ENCODE results near the gene FBLN5. TPM values are rescaled to one million over a fixed set of nuclear protein-coding genes. Genes with fewer than 3 reads are reported as not detected.

Gene FBLN5
- polyA plus RNA-seq, 3 donors = 0.16 TPM; not detected in 2

DNA sequence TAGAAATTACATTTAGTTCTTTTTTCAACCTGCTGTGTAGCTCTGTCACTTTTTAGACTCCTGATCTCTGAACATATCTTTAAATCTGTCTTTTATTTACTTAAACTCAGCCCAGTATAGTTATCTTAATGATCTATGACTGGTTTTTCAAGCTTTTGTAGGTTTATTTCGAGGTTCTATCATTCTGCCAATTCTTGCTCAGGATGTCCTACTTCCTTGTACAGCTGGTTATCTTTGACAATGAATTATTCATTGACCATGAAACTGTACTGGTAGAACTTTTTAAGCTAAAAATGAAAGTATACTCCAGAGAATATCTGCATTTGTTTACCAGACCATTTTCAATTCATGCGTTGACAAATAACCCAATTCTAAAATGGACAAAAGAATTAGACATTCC, 118.0 kb downstream of the FBLN5 start:
- Mint-ChIP-seq H3K27ac (no peak overlapping the region), H3K9me3 (peaks cover 0 to 2% (median 0%) of the 10 kb centered on the region in 7 donors), H3K4me3 (no peak overlapping the region), H3K4me1 (no peaks in the 10 kb centered on the region), H3K36me3 (no peaks in the 10 kb centered on the region), H3K27me3 (ENCODE audit: low read depth in 3 of 3) (peaks cover 11 to 18% (median 17%) of the 10 kb centered on the region in 3 donors)
- no peak overlapping the region for H3K27ac ChIP-seq (ENCODE audit: low read depth in 1 of 2, low read length in 2 of 2)
- H3K9ac ChIP-seq (ENCODE audit: insufficient read depth, low read length, poor library complexity, severe bottlenecking) = no peak overlapping the region
- no peaks in the 10 kb centered on the region for H3K79me2 ChIP-seq (ENCODE audit: insufficient read depth, low read length)
- no peaks in the 10 kb centered on the region for H3K36me3 ChIP-seq (replicated peaks in 1 of 2; ENCODE audit: control insufficient read depth in 1 of 2, insufficient read depth in 2 of 2, low read length in 2 of 2)
- TF ChIP-seq CTCF (IDR thresholded peaks at IDR 0.05) = no peak
- no peak overlapping the region for H3K4me3 ChIP-seq (replicated peaks in 1 of 3; ENCODE audit: low read depth in 2 of 3, low read length in 3 of 3)
- intact Hi-C loops (cut with micrococcal nuclease) = no loop called here
- DNase-seq = no peak
- no CpG with 5 or more reads among the region's 2 CpGs for WGBS (ENCODE audit: insufficient coverage)
- peaks cover 12 to 22% of the 10 kb centered on the region in 2 donors for H3K27me3 ChIP-seq (ENCODE audit: control insufficient read depth in 2 of 2, insufficient read depth in 2 of 2, low read length in 2 of 2)
- H3K4me1 ChIP-seq (ENCODE audit: control insufficient read depth in 1 of 2, insufficient read depth in 2 of 2, low read length in 2 of 2) = no peaks in the 10 kb centered on the region
- no peak overlapping the region for H3K4me2 ChIP-seq (replicated peaks; ENCODE audit: extremely low read depth, low read length, poor library complexity, severe bottlenecking)
- H3K9me3 ChIP-seq (replicated peaks in 1 of 2; ENCODE audit: control insufficient read depth in 1 of 2, insufficient read depth in 1 of 2, low read length in 2 of 2) = no peaks in the 10 kb centered on the region
- H4K20me1 ChIP-seq (ENCODE audit: insufficient read depth, low read length) = no peaks in the 10 kb centered on the region
- H2AFZ ChIP-seq (ENCODE audit: insufficient read depth, low read depth, low read length, poor library complexity, severe bottlenecking) = no peak overlapping the region

- Mint-ChIP-seq H3K4me1 (no peaks in the 10 kb centered on the region), H3K27ac (no peak overlapping the region), H3K9me3 (peaks cover 0 to 2% (median 0%) of the 10 kb centered on the region in 7 donors), H3K27me3 (ENCODE audit: low read depth in 3 of 3) (peaks cover 3 to 6% (median 5%) of the 10 kb centered on the region in 3 donors), H3K36me3 (no peaks in the 10 kb centered on the region), H3K4me3 (no peak overlapping the region)
- no peak overlapping the region for H3K4me2 ChIP-seq (replicated peaks; ENCODE audit: extremely low read depth, low read length, poor library complexity, severe bottlenecking)
- no peak for TF ChIP-seq CTCF (IDR thresholded peaks at IDR 0.05)
- no peak overlapping the region for H3K27ac ChIP-seq (ENCODE audit: low read depth in 1 of 2, low read length in 2 of 2)
- H3K36me3 ChIP-seq (replicated peaks in 1 of 2; ENCODE audit: control insufficient read depth in 1 of 2, insufficient read depth in 2 of 2, low read length in 2 of 2) = no peaks in the 10 kb centered on the region
- intact Hi-C loops (cut with micrococcal nuclease) = no loop called here
- no peaks in the 10 kb centered on the region for H3K4me1 ChIP-seq (ENCODE audit: control insufficient read depth in 1 of 2, insufficient read depth in 2 of 2, low read length in 2 of 2)
- H3K4me3 ChIP-seq (replicated peaks in 1 of 3; ENCODE audit: low read depth in 2 of 3, low read length in 3 of 3) = no peak overlapping the region
- no peak overlapping the region for H2AFZ ChIP-seq (ENCODE audit: insufficient read depth, low read depth, low read length, poor library complexity, severe bottlenecking)
- H4K20me1 ChIP-seq (ENCODE audit: insufficient read depth, low read length) = no peaks in the 10 kb centered on the region
- no peaks in the 10 kb centered on the region for H3K9me3 ChIP-seq (replicated peaks in 1 of 2; ENCODE audit: control insufficient read depth in 1 of 2, insufficient read depth in 1 of 2, low read length in 2 of 2)
- no peaks in the 10 kb centered on the region for H3K79me2 ChIP-seq (ENCODE audit: insufficient read depth, low read length)
- WGBS (ENCODE audit: insufficient coverage) = no CpG with 5 or more reads among the region's 1 CpG
- DNase-seq = no peak
- no peak overlapping the region for H3K9ac ChIP-seq (ENCODE audit: insufficient read depth, low read length, poor library complexity, severe bottlenecking)
- H3K27me3 ChIP-seq (ENCODE audit: control insufficient read depth in 2 of 2, insufficient read depth in 2 of 2, low read length in 2 of 2) = peaks cover 0 to 7% of the 10 kb centered on the region in 2 donors
Measured at GRCh38 chr14:91827746-91828145, 119.7 kb downstream of the FBLN5 start.

Other genes starting within 250 kb of the FBLN5 start
- gene CATSPERB, start 215.6 kb downstream of the FBLN5 start, polyA plus RNA-seq = not detected
- gene TC2N, start 80.2 kb downstream of the FBLN5 start, polyA plus RNA-seq = under 1 TPM in 2 of 3 donors, not detected in 1; 0.24 to 0.55 TPM
- 10 to 100 TPM in 2 of 3 donors, 1 to 10 TPM in 1; 6.1 to 15.6 (median 13.4) TPM for gene TRIP11, start 92.4 kb upstream of the FBLN5 start, polyA plus RNA-seq
- gene ATXN3, start 158.9 kb upstream of the FBLN5 start, polyA plus RNA-seq = 10 to 100 TPM; 17.7 to 24.0 (median 18.5) TPM
- 100 to 1,000 TPM; 367 to 686 (median 604) TPM for gene NDUFB1, start 174.0 kb upstream of the FBLN5 start, polyA plus RNA-seq
- gene CPSF2, start 174.3 kb upstream of the FBLN5 start, polyA plus RNA-seq = 10 to 100 TPM in 2 of 3 donors, 1 to 10 TPM in 1; 8.5 to 44.9 (median 25.5) TPM

All from CD14-positive monocyte (primary cell).